CD4-positive, alpha-beta T cell treated with Interleukin-12 subunit alpha and Interleukin-12 subunit beta, for 1 hour (primary cell): ENCODE data around the gene DUSP16.

Experiments used
- DNase-seq: peaks from one replicate; pipeline ENCODE4 v3.0.0-alpha.2; 2020

DUSP16 gene

GRCh38 chr12:12428961-12429657 is 133.6 kb downstream of the DUSP16 start:
- no peak for DNase-seq

DNA sequence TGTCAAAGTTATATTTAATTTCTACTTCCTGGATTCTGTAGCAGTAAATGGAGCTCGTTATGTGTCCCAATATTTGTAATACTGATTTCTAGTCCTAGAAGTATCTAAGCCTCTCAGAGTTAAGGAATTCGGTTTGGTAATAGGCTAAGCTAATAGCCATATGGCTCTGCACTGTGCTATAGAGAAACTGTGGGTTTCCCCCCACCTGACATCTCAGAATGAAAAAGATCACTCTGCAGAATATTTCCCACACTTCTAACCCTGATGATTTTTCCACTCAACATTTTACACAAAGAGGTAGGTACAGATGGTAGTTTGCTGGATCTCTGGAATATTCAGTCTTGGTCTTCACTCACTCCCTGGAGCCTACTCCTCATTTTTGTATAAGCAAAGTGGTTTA is 134.6 kb downstream of the DUSP16 start:
- DNase-seq: no peak

- DNase-seq: no peak
Observed at GRCh38 chr12:12427568-12427967, 135.1 kb downstream of the DUSP16 start.

DNA sequence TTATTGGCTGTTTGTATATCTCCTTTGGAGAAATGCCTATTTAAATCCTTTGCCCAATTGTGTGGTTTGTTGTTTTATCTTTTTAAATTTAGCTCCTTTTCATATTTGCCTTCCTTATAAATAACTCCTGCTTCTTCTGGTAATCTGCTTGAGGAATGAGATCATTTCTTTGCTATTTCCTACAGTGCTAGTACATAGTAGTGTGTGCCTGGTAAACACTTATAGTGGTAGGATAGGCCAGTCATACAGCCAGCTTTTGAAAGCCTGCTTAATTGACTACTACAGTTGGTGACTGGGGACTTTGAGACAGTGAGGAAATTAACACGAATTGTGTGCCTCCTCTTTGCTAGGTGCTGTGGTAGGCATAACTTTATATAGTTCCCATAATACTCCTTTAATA is 137.0 kb downstream of the DUSP16 start:
- no peak for DNase-seq

DNA sequence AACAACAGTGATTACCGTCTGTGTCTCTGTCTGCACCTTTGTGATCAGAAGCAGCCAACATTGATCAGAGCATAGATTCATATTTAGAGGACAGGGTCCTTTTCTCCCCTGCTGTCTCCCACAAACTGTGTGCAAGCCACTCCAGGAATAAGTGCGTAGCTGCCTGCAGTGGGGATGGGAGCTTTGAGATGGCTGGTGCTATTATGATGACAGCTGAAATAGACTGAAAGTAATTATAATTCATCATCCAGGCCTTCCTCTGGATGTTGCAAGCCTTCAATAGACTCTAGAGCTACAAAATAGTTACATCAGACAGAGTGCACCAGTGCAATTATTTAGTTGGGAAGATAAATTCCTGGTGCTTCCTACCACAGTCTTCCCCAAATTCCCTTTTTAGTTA is 137.7 kb downstream of the DUSP16 start:
- DNase-seq: no peak
